CD4-positive, alpha-beta T cell (primary cell): ENCODE data around the gene CPM. TPM values are rescaled to one million over a fixed set of nuclear protein-coding genes. Genes with fewer than 3 reads are reported as not detected.

ENCODE experiments used
- ATAC-seq: fragments of 200-7000 bp; cut with Tn5 transposase; one replicate; pipeline ENCODE4 v1.10.0; 2022; ENCODE audit warnings: mild to moderate bottlenecking; ENCODE audit not compliant: poor library complexity
- CTCF ChIA-PET: fragments of 350-600 bp; sonication (Branson Sonifier 250); formaldehyde crosslinking; loops from one replicate; lab custom pipeline; 2021; ENCODE audit warnings: antibody characterized with exemption, inconsistent platforms; lab: Charles Lee
- POLR2A ChIA-PET: fragments of 350-600 bp; sonication (Branson Sonifier 250); formaldehyde crosslinking; loops from one replicate; lab custom pipeline; 2021; ENCODE audit warnings: antibody characterized with exemption, inconsistent platforms; lab: Charles Lee
- DNase-seq, 14 experiments: peaks; one replicate each; pipeline ENCODE4 v3.0.0-alpha.2; 2013 to 2020; ENCODE audit warnings: mixed read lengths in 2 of 14
- H3K27ac ChIP-seq, 2 donors: one replicate each; pipeline versions ENCODE4 v1.5.1 to v1.7.0; 2013; ENCODE audit warnings: low read length in 2 of 2, low read depth in 1 of 2, mild to moderate bottlenecking in 1 of 2
- H3K27me3 ChIP-seq, 2 experiments: 1 replicate in 1 of 2; 2 replicates in 1 of 2; pipeline versions ENCODE4 v1.6.1 to v1.7.0; 2013; ENCODE audit warnings: low read length in 2 of 2, control low read depth in 1 of 2, mild to moderate bottlenecking in 1 of 2, moderate library complexity in 1 of 2; ENCODE audit not compliant: insufficient read depth in 2 of 2, control insufficient read depth in 1 of 2
- H3K36me3 ChIP-seq: one replicate; pipeline ENCODE4 v1.6.1; 2013; ENCODE audit warnings: low read length, control low read depth; ENCODE audit not compliant: insufficient read depth
- H3K4me1 ChIP-seq: one replicate; pipeline ENCODE4 v1.6.1; 2013; ENCODE audit warnings: low read length, control low read depth; ENCODE audit not compliant: insufficient read depth
- H3K4me3 ChIP-seq: one replicate; pipeline ENCODE4 v1.5.1; 2013; ENCODE audit warnings: mild to moderate bottlenecking, low read length, moderate library complexity
- H3K9me3 ChIP-seq, 2 experiments: 1 replicate in 1 of 2; 2 replicates in 1 of 2; pipeline versions ENCODE4 v1.6.1 to v1.7.0; 2013; ENCODE audit warnings: low read length in 2 of 2, mild to moderate bottlenecking in 2 of 2, control low read depth in 1 of 2, moderate library complexity in 1 of 2; ENCODE audit not compliant: control insufficient read depth in 1 of 2, insufficient read depth in 1 of 2
- H3K27ac Mint-ChIP-seq: one replicate; pipeline ENCODE4 v1.8.0; 2020; ENCODE audit warnings: mixed read lengths
- H3K27me3 Mint-ChIP-seq: one replicate; pipeline ENCODE4 v1.8.0; 2021; ENCODE audit warnings: mixed read lengths
- H3K36me3 Mint-ChIP-seq: one replicate; pipeline ENCODE4 v1.8.0; 2021; ENCODE audit warnings: low read depth, mixed read lengths
- H3K4me1 Mint-ChIP-seq: one replicate; pipeline ENCODE4 v1.8.0; 2021; ENCODE audit warnings: low read depth, mixed read lengths
- H3K4me3 Mint-ChIP-seq: one replicate; pipeline ENCODE4 v1.8.0; 2020; ENCODE audit warnings: mild to moderate bottlenecking, mixed read lengths
- H3K9me3 Mint-ChIP-seq: one replicate; pipeline ENCODE4 v1.8.0; 2020; ENCODE audit warnings: mixed read lengths
- CTCF ChIP-seq: fragments of 200-600 bp; IDR thresholded peaks from one replicate; pipeline ENCODE4 v1.8.0; 2022; ENCODE audit warnings: antibody characterized with exemption, mild to moderate bottlenecking
- intact Hi-C, 2 experiments: fragments of 100-400 bp; cut with DNase I in 1 of 2; cut with micrococcal nuclease in 1 of 2; formaldehyde crosslinking; loops; one replicate each; pipeline versions ENCODE4 v1.15.1 to v1.9.0; 2023 to 2025; cut with DNase I, micrococcal nuclease
- total RNA-seq, 174 experiments: library from RNA in 2 of 174; stranded (reverse) in 2 of 174; gene quantifications; one replicate each; pipeline ENCODE4 v1.2.3 and lab custom pipeline; 2021 to 2026

Gene CPM
- total RNA-seq, 2 experiments from 2014 or later: 1.9 to 2.2 TPM

- Mint-ChIP-seq H3K27ac (no peak overlapping the region), H3K4me3 (no peak overlapping the region), H3K36me3 (no peaks in the 10 kb centered on the region), H3K4me1 (no peaks in the 10 kb centered on the region), H3K9me3 (no peaks in the 10 kb centered on the region), H3K27me3 (peaks cover 7% of the 10 kb centered on the region)
- Histone ChIP-seq H3K4me1 (no peaks in the 10 kb centered on the region), H3K27ac (no peak overlapping the region), H3K36me3 (no peaks in the 10 kb centered on the region), H3K4me3 (no peak overlapping the region), H3K27me3 (no peaks in the 10 kb centered on the region), H3K9me3 (no peaks in the 10 kb centered on the region)
- DNase-seq: no peak
- ChIA-PET POLR2A (no interaction called here), CTCF (no interaction called here)
- no peak for ATAC-seq
- TF ChIP-seq CTCF: no peak
- intact Hi-C loops: no loop called here
These were observed 43.4 kb upstream of the CPM start for GRCh38 chr12:68976395-68976841.

DNA sequence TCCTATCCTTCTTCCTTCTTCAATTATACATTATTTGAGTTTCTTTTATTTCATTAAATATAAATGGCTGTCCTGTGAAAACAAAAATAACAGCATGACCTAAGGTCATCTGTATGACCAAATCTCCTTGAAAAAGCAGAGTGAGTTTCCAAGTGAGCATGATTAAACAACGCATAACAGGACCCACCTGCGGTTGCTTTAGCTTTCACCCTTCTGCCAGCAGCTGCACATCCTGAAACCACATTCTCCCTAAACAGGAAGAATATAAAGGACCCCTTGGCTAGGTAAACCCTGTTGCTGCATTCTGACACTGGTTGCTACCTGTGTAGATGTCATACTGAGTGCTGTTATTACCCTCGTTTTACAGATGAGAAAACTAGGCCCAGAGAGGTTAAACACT is 42.8 kb upstream of the CPM start:
- ChIA-PET POLR2A (no interaction called here), CTCF (no interaction called here)
- Histone ChIP-seq H3K27me3 (no peaks in the 10 kb centered on the region), H3K36me3 (no peaks in the 10 kb centered on the region), H3K4me3 (no peak overlapping the region), H3K4me1 (no peaks in the 10 kb centered on the region), H3K27ac (no peak overlapping the region), H3K9me3 (no peaks in the 10 kb centered on the region)
- peaks cover 1% of the 10 kb centered on the region for H3K27me3 Mint-ChIP-seq
- intact Hi-C loops: no loop called here
- H3K36me3 Mint-ChIP-seq: no peaks in the 10 kb centered on the region
- no peak overlapping the region for H3K27ac Mint-ChIP-seq
- H3K9me3 Mint-ChIP-seq: no peaks in the 10 kb centered on the region
- no peaks in the 10 kb centered on the region for H3K4me1 Mint-ChIP-seq
- no peak for TF ChIP-seq CTCF
- H3K4me3 Mint-ChIP-seq: no peak overlapping the region
- DNase-seq (no peak), ATAC-seq (no peak)

GRCh38 chr12:68972595-68972994 is 39.6 kb upstream of the CPM start:
- intact Hi-C loops: no loop called here
- H3K27me3 Mint-ChIP-seq: no peaks in the 10 kb centered on the region
- H3K4me1 Mint-ChIP-seq: no peaks in the 10 kb centered on the region
- no peaks in the 10 kb centered on the region for H3K4me1 ChIP-seq
- H3K27ac ChIP-seq: no peak overlapping the region
- no peak overlapping the region for H3K4me3 ChIP-seq
- POLR2A ChIA-PET: no interaction called here
- no peaks in the 10 kb centered on the region for H3K36me3 ChIP-seq
- H3K9me3 ChIP-seq: no peaks in the 10 kb centered on the region
- no peak overlapping the region for H3K4me3 Mint-ChIP-seq
- no peaks in the 10 kb centered on the region for H3K27me3 ChIP-seq
- H3K9me3 Mint-ChIP-seq: no peaks in the 10 kb centered on the region
- CTCF ChIA-PET: no interaction called here
- no peak for DNase-seq
- H3K27ac Mint-ChIP-seq: no peak overlapping the region
- no peak for ATAC-seq
- TF ChIP-seq CTCF: no peak
- no peaks in the 10 kb centered on the region for H3K36me3 Mint-ChIP-seq
